Naive thymus-derived CD4-positive, alpha-beta T cell (primary cell): ENCODE results near the gene IRF7. TPM values are rescaled to one million over a fixed set of nuclear protein-coding genes. Genes with fewer than 3 reads are reported as not detected.

Source experiments
- ATAC-seq: fragments of 150-1000 bp; cut with Tn5 transposase; 2 replicates; pipeline ENCODE4 v1.10.0; 2021; ENCODE audit warnings: mild to moderate bottlenecking, moderate library complexity
- CTCF ChIA-PET: fragments of 350-600 bp; sonication (Branson Sonifier 250); formaldehyde crosslinking; loops from one replicate; lab custom pipeline; 2021; ENCODE audit warnings: antibody characterized with exemption; lab: Charles Lee
- POLR2A ChIA-PET: fragments of 350-600 bp; sonication (Branson Sonifier 250); formaldehyde crosslinking; loops from one replicate; lab custom pipeline; 2021; ENCODE audit warnings: antibody characterized with exemption, inconsistent platforms; lab: Charles Lee
- DNase-seq, 9 donors: peaks; one replicate each; pipeline versions ENCODE4 v3.0.0 to v3.0.0-alpha.2; 2020 to 2022; ENCODE audit warnings: mixed read lengths in 1 of 9
- H3K27ac ChIP-seq: one replicate; pipeline ENCODE4 v1.7.0; 2013; ENCODE audit warnings: mild to moderate bottlenecking, low read depth, low read length, moderate library complexity
- H3K27me3 ChIP-seq, 2 donors: one replicate each; pipeline ENCODE4 v1.7.0; 2013; ENCODE audit warnings: low read length in 2 of 2, mild to moderate bottlenecking in 2 of 2, moderate library complexity in 2 of 2; ENCODE audit not compliant: control insufficient read depth in 2 of 2, insufficient read depth in 2 of 2
- H3K36me3 ChIP-seq, 3 experiments: 1 replicate in 2 of 3; 2 replicates in 1 of 3; pipeline ENCODE4 v1.7.0; 2013; ENCODE audit warnings: low read length in 3 of 3, mild to moderate bottlenecking in 3 of 3, moderate library complexity in 1 of 3; ENCODE audit not compliant: insufficient read depth in 3 of 3, control insufficient read depth in 2 of 3
- H3K4me1 ChIP-seq, 2 donors: one replicate each; pipeline ENCODE4 v1.7.0; 2013; ENCODE audit warnings: low read length in 2 of 2, mild to moderate bottlenecking in 2 of 2, moderate library complexity in 1 of 2; ENCODE audit not compliant: control insufficient read depth in 2 of 2, insufficient read depth in 2 of 2
- H3K4me3 ChIP-seq: 2 replicates; pipeline ENCODE4 v1.7.0; 2013; ENCODE audit warnings: mild to moderate bottlenecking, low read length
- H3K9me3 ChIP-seq, 3 experiments: 1 replicate in 2 of 3; 2 replicates in 1 of 3; pipeline ENCODE4 v1.7.0; 2013; ENCODE audit warnings: low read length in 3 of 3; ENCODE audit not compliant: control insufficient read depth in 2 of 3
- H3K27ac Mint-ChIP-seq, 9 donors: one replicate each; pipeline ENCODE4 v1.8.0; 2020 to 2022; ENCODE audit warnings: mixed read lengths in 9 of 9, mild to moderate bottlenecking in 8 of 9, moderate library complexity in 5 of 9, inconsistent platforms in 2 of 9
- H3K27me3 Mint-ChIP-seq, 5 donors: one replicate each; pipeline ENCODE4 v1.8.0; 2021 to 2022; ENCODE audit warnings: mixed read lengths in 5 of 5, mild to moderate bottlenecking in 1 of 5
- H3K36me3 Mint-ChIP-seq, 5 donors: one replicate each; pipeline ENCODE4 v1.8.0; 2020 to 2022; ENCODE audit warnings: mixed read lengths in 5 of 5, mild to moderate bottlenecking in 3 of 5, inconsistent platforms in 1 of 5
- H3K4me1 Mint-ChIP-seq, 7 donors: one replicate each; pipeline ENCODE4 v1.8.0; 2020 to 2022; ENCODE audit warnings: mixed read lengths in 7 of 7, mild to moderate bottlenecking in 3 of 7, inconsistent platforms in 1 of 7
- H3K4me3 Mint-ChIP-seq, 10 donors: one replicate each; pipeline ENCODE4 v1.8.0; 2020 to 2022; ENCODE audit warnings: mild to moderate bottlenecking in 10 of 10, mixed read lengths in 10 of 10, moderate library complexity in 6 of 10, inconsistent platforms in 2 of 10
- H3K9me3 Mint-ChIP-seq, 11 donors: one replicate each; pipeline ENCODE4 v1.8.0; 2020 to 2022; ENCODE audit warnings: mixed read lengths in 11 of 11, mild to moderate bottlenecking in 4 of 11, inconsistent platforms in 1 of 11, moderate library complexity in 1 of 11
- intact Hi-C, 2 donors: fragments of 100-400 bp; cut with micrococcal nuclease; formaldehyde crosslinking; loops; one replicate each; pipeline ENCODE4 v1.15.1; 2023
- polyA plus RNA-seq, 2 donors: library from polyadenylated mRNA; unstranded; fragments of 300-500 nt; fragmentation: Illumina TruSeq; gene quantifications; one replicate each; pipeline ENCODE4 v1.2.3, GENCODE V29; 2021
- total RNA-seq, 6 experiments: library from RNA in 5 of 6; stranded (reverse) in 5 of 6; gene quantifications; 1 replicate in 5 of 6; 2 replicates in 1 of 6; pipeline ENCODE4 v1.2.3 and lab custom pipeline; 2021 to 2026

IRF7 gene
- total and polyA plus RNA-seq, 7 experiments from 2014 or later: 25.9 to 134 (median 63.3) TPM

- ATAC-seq (no peak), DNase-seq (no peak)
- H3K27me3 ChIP-seq: no peaks in the 10 kb centered on the region
- peaks cover 0 to 6% (median 0%) of the 10 kb centered on the region in 5 donors for H3K27me3 Mint-ChIP-seq
- H3K36me3 ChIP-seq: peaks cover 0 to 15% (median 3%) of the 10 kb centered on the region in 3 experiments
- H3K27ac ChIP-seq: no peak overlapping the region
- H3K27ac Mint-ChIP-seq: peak overlapping the region in 1 of 9 donors; percentile 25
- no peak overlapping the region for H3K4me3 ChIP-seq
- H3K9me3 ChIP-seq: no peaks in the 10 kb centered on the region
- H3K4me1 ChIP-seq: no peaks in the 10 kb centered on the region
- intact Hi-C loops: no loop called here
- H3K36me3 Mint-ChIP-seq: peaks cover 0 to 8% (median 0%) of the 10 kb centered on the region in 5 donors
- ChIA-PET CTCF (interaction anchor here (0.5 kb wide), 1 partner anchor 51 kb away, joined by 3 read pairs; the partner anchor contains the start of gene TMEM80), POLR2A (no interaction called here)
- H3K4me3 Mint-ChIP-seq: no peak overlapping the region
- H3K4me1 Mint-ChIP-seq: peaks cover 0 to 7% (median 6%) of the 10 kb centered on the region in 7 donors
- no peaks in the 10 kb centered on the region for H3K9me3 Mint-ChIP-seq
Measured at GRCh38 chr11:643849-644738, 28.3 kb upstream of the IRF7 start.

- H3K27me3 Mint-ChIP-seq: peaks cover 6 to 13% (median 7%) of the 10 kb centered on the region in 5 donors
- H3K27ac Mint-ChIP-seq: no peak overlapping the region
- H3K9me3 ChIP-seq: no peaks in the 10 kb centered on the region
Measured at GRCh38 chr11:643366-643765, 27.6 kb upstream of the IRF7 start.

GRCh38 chr11:641806-642370 is 26.1 kb upstream of the IRF7 start:
- Histone ChIP-seq H3K4me3 (no peak overlapping the region), H3K27me3 (peaks cover 6 to 13% of the 10 kb centered on the region in 2 donors), H3K9me3 (no peaks in the 10 kb centered on the region), H3K4me1 (no peaks in the 10 kb centered on the region), H3K36me3 (peaks cover 0 to 15% (median 3%) of the 10 kb centered on the region in 3 experiments), H3K27ac (no peak overlapping the region)
- peaks cover 0 to 5% (median 0%) of the 10 kb centered on the region in 5 donors for H3K36me3 Mint-ChIP-seq
- POLR2A ChIA-PET: no interaction called here
- H3K27me3 Mint-ChIP-seq: peaks cover 6 to 23% (median 13%) of the 10 kb centered on the region in 5 donors
- peak overlapping the region in 1 of 9 donors; percentile 28 for H3K27ac Mint-ChIP-seq
- CTCF ChIA-PET: no interaction called here
- ATAC-seq (no peak), DNase-seq (no peak)
- peaks cover 7 to 18% (median 12%) of the 10 kb centered on the region in 7 donors for H3K4me1 Mint-ChIP-seq
- no peaks in the 10 kb centered on the region for H3K9me3 Mint-ChIP-seq
- intact Hi-C loops: no loop called here
- peak overlapping the region in 1 of 10 donors; percentile 89 for H3K4me3 Mint-ChIP-seq

More at GRCh38 chr11:643366-643765, 27.6 kb upstream of the IRF7 start:
- Histone ChIP-seq H3K36me3 (peaks cover 0 to 15% (median 3%) of the 10 kb centered on the region in 3 experiments), H3K27ac (no peak overlapping the region), H3K4me1 (no peaks in the 10 kb centered on the region), H3K4me3 (no peak overlapping the region), H3K27me3 (peaks cover under 1 to 6% of the 10 kb centered on the region in 2 donors)
- CTCF ChIA-PET: no interaction called here
- no peaks in the 10 kb centered on the region for H3K9me3 Mint-ChIP-seq
- peaks cover 0 to 7% (median 0%) of the 10 kb centered on the region in 5 donors for H3K36me3 Mint-ChIP-seq
- peaks cover 2 to 13% (median 7%) of the 10 kb centered on the region in 7 donors for H3K4me1 Mint-ChIP-seq
- POLR2A ChIA-PET: no interaction called here
- ATAC-seq (no peak), DNase-seq (no peak)
- intact Hi-C loops: no loop called here
- no peak overlapping the region for H3K4me3 Mint-ChIP-seq

GRCh38 chr11:640021-640706 is 24.4 kb upstream of the IRF7 start:
- intact Hi-C loops: no loop called here
- Mint-ChIP-seq H3K4me1 (peaks cover 7 to 18% (median 16%) of the 10 kb centered on the region in 7 donors), H3K36me3 (peaks cover 0 to 5% (median 0%) of the 10 kb centered on the region in 5 donors), H3K27me3 (peaks cover 11 to 36% (median 22%) of the 10 kb centered on the region in 5 donors), H3K4me3 (peak overlapping the region in 9 of 10 donors; percentile 58 to 89 (median 68)), H3K27ac (peak overlapping the region in 3 of 9 donors; percentile 46 to 75 (median 63)), H3K9me3 (no peaks in the 10 kb centered on the region)
- H3K27ac ChIP-seq: no peak overlapping the region
- no peaks in the 10 kb centered on the region for H3K4me1 ChIP-seq
- no peaks in the 10 kb centered on the region for H3K9me3 ChIP-seq
- H3K27me3 ChIP-seq: peaks cover 6 to 16% of the 10 kb centered on the region in 2 donors
- H3K4me3 ChIP-seq: no peak overlapping the region
- peaks cover 0 to 15% (median 3%) of the 10 kb centered on the region in 3 experiments for H3K36me3 ChIP-seq
- POLR2A ChIA-PET: interaction anchor here (1.0 kb wide), 1 partner anchor 84 kb away, joined by 4 read pairs; no protein-coding TSS in a partner anchor
- CTCF ChIA-PET: no interaction called here
- ATAC-seq (peak; percentile 70), DNase-seq (no peak)

- H3K27ac ChIP-seq: no peak overlapping the region
- ChIA-PET CTCF (no interaction called here), POLR2A (no interaction called here)
- ATAC-seq (peak; percentile 3), DNase-seq (no peak)
- Mint-ChIP-seq H3K4me1 (peaks cover 7 to 18% (median 16%) of the 10 kb centered on the region in 7 donors), H3K27me3 (peaks cover 11 to 36% (median 22%) of the 10 kb centered on the region in 5 donors), H3K9me3 (no peaks in the 10 kb centered on the region), H3K27ac (no peak overlapping the region), H3K4me3 (peak overlapping the region in 3 of 10 donors; percentile 32 to 89 (median 64)), H3K36me3 (peaks cover 0 to 5% (median 0%) of the 10 kb centered on the region in 5 donors)
- peaks cover 0 to 13% (median 3%) of the 10 kb centered on the region in 3 experiments for H3K36me3 ChIP-seq
- intact Hi-C loops: no loop called here
- no peaks in the 10 kb centered on the region for H3K4me1 ChIP-seq
- peaks cover 6 to 16% of the 10 kb centered on the region in 2 donors for H3K27me3 ChIP-seq
- no peaks in the 10 kb centered on the region for H3K9me3 ChIP-seq
- H3K4me3 ChIP-seq: no peak overlapping the region
Measured at GRCh38 chr11:639332-639955, 23.7 kb upstream of the IRF7 start.
